HCT116 (cell line): ENCODE data around the gene KRTAP24-1.

Source experiments
- EZH2 ChIP-seq: fragments of 200-600 bp; sonication (generic); IDR thresholded peaks from 2 replicates; pipeline ENCODE4 v1.6.1; 2017; ENCODE audit warnings: antibody characterized with exemption, mixed run types
- POLR2A ChIP-seq: IDR thresholded peaks from 2 replicates; pipeline ENCODE4 v1.7.0; 2011; ENCODE audit warnings: borderline replicate concordance; ENCODE audit not compliant: insufficient read depth, insufficient read length; ENCODE audit errors: extremely low read depth
- POLR2AphosphoS5 ChIP-seq: IDR thresholded peaks from 2 replicates; pipeline ENCODE4 v1.6.1; 2011; ENCODE audit warnings: mild to moderate bottlenecking, low read depth, low read length, moderate library complexity
- RAD21 ChIP-seq: IDR thresholded peaks from 2 replicates; pipeline ENCODE4 v1.6.1; 2012; ENCODE audit warnings: low read depth, mild to moderate bottlenecking
- REST ChIP-seq: IDR thresholded peaks from 2 replicates; pipeline ENCODE4 v1.6.1; 2012; ENCODE audit warnings: low read depth
- SP1 ChIP-seq: IDR thresholded peaks from 2 replicates; pipeline ENCODE4 v1.6.1; 2012; ENCODE audit warnings: low read depth
- SRF ChIP-seq: IDR thresholded peaks from 2 replicates; pipeline ENCODE4 v1.6.1; 2012; ENCODE audit warnings: low read depth
- YY1 ChIP-seq: IDR thresholded peaks from 2 replicates; pipeline ENCODE4 v1.6.1; 2011; ENCODE audit warnings: low read length, low read depth, moderate library complexity, mild to moderate bottlenecking; ENCODE audit not compliant: insufficient replicate concordance; ENCODE audit errors: extremely low read depth
- TF ChIP-seq, protein P1 (sequence below), 3 experiments: fragments of 200-600 bp in 1 of 3; sonication (generic) in 1 of 3; IDR thresholded peaks in 2 of 3; conservative IDR thresholded peaks in 1 of 3; 2 replicates each; pipeline ENCODE4 v1.5.1; 2012 to 2017; ENCODE audit warnings: low read depth in 2 of 3, low read length in 2 of 3, antibody characterized with exemption in 1 of 3, borderline replicate concordance in 1 of 3, control low read depth in 1 of 3, mild to moderate bottlenecking in 1 of 3, mixed read lengths in 1 of 3, mixed run types in 1 of 3, moderate library complexity in 1 of 3; ENCODE audit not compliant: insufficient read depth in 1 of 3

DNA sequence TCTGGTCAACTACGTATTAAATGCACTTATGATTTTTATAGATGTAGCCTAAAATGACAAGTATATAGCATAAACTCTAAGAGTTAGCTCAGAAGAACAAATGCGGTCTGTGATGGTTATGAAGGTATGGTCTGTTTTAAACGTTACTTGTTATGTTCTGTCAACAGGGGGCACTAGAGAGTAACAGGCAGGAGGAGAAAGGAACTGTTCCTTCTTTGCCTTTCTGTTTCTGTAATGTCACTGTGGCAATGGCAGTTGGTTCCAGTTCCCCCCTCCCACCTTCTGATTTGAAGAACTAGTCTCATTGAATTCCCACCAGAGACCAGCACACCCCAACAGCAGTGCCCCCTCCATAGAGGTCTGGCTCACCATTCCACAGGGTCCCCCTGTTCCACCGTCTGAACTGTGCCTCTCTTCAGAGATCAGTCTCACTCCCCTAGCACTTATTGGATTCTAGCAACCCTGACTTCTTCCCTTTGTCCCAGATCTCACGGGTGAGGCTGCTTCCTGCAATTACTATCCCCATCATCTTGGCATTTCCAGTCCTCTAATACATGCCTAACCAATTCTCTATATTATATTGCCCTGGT, 14.0 kb downstream of the KRTAP24-1 start:
- TF ChIP-seq, protein P1, sequence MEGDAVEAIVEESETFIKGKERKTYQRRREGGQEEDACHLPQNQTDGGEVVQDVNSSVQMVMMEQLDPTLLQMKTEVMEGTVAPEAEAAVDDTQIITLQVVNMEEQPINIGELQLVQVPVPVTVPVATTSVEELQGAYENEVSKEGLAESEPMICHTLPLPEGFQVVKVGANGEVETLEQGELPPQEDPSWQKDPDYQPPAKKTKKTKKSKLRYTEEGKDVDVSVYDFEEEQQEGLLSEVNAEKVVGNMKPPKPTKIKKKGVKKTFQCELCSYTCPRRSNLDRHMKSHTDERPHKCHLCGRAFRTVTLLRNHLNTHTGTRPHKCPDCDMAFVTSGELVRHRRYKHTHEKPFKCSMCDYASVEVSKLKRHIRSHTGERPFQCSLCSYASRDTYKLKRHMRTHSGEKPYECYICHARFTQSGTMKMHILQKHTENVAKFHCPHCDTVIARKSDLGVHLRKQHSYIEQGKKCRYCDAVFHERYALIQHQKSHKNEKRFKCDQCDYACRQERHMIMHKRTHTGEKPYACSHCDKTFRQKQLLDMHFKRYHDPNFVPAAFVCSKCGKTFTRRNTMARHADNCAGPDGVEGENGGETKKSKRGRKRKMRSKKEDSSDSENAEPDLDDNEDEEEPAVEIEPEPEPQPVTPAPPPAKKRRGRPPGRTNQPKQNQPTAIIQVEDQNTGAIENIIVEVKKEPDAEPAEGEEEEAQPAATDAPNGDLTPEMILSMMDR (IDR thresholded peaks at IDR 0.05 in 2 of 3, conservative IDR thresholded peaks at IDR 0.05 in 1 of 3; ENCODE audit: borderline replicate concordance in 1 of 3, insufficient read depth in 1 of 3, low read depth in 2 of 3, low read length in 2 of 3), result no peak
- TF ChIP-seq YY1 (no peak), POLR2AphosphoS5 (no peak), SP1 (no peak), POLR2A (no peak), RAD21 (no peak), SRF (no peak), REST (no peak), EZH2 (no peak)
